ENCODE measurements around the gene HDAC3. TPM values are rescaled to one million over a fixed set of nuclear protein-coding genes. Genes with fewer than 3 reads are reported as not detected.

Gene HDAC3
- total RNA-seq, 1 experiment from 2014 or later, result 54.5 TPM

GRCh38 chr5:141662028-141662427, 25.4 kb upstream of the HDAC3 start:
- no peak for DNase-seq (ENCODE audit: extremely low read depth, low read depth)

GRCh38 chr5:141657937-141658545, 21.4 kb upstream of the HDAC3 start:
- no peak for DNase-seq (ENCODE audit: extremely low read depth, low read depth)

GRCh38 chr5:141657404-141657803, 20.8 kb upstream of the HDAC3 start:
- no peak for DNase-seq (ENCODE audit: extremely low read depth, low read depth)

- no peak for DNase-seq (ENCODE audit: extremely low read depth, low read depth)
Measured at GRCh38 chr5:141656396-141656795, 19.7 kb upstream of the HDAC3 start.

- no peak for DNase-seq (ENCODE audit: extremely low read depth, low read depth)
Measured at GRCh38 chr5:141655020-141655419, 18.4 kb upstream of the HDAC3 start.

GRCh38 chr5:141654298-141654697, 17.6 kb upstream of the HDAC3 start:
- DNase-seq (ENCODE audit: extremely low read depth, low read depth), result no peak

GRCh38 chr5:141651728-141652105, 15.1 kb upstream of the HDAC3 start:
- DNase-seq (ENCODE audit: extremely low read depth, low read depth), result no peak

GRCh38 chr5:141650851-141651727, 14.4 kb upstream of the HDAC3 start, which contains the start of gene FCHSD1:
Gene FCHSD1 (minus strand): TSS chr5:141651418. CDS start chr5:141651368, 50 bp downstream.
- DNase-seq (ENCODE audit: extremely low read depth, low read depth), result peak; percentile 78

- DNase-seq (ENCODE audit: extremely low read depth, low read depth), result no peak
Measured at GRCh38 chr5:141649972-141650371, 13.3 kb upstream of the HDAC3 start.

GRCh38 chr5:141649056-141649688, 12.5 kb upstream of the HDAC3 start:
- no peak for DNase-seq (ENCODE audit: extremely low read depth, low read depth)

GRCh38 chr5:141647851-141648250, 11.2 kb upstream of the HDAC3 start:
- no peak for DNase-seq (ENCODE audit: extremely low read depth, low read depth)

- DNase-seq (ENCODE audit: extremely low read depth, low read depth), result no peak
Measured at GRCh38 chr5:141647242-141647641, 10.6 kb upstream of the HDAC3 start.

- no peak for DNase-seq (ENCODE audit: extremely low read depth, low read depth)
Measured at GRCh38 chr5:141646026-141646425, 9.4 kb upstream of the HDAC3 start.

- peak; percentile 43 for DNase-seq (ENCODE audit: extremely low read depth, low read depth)
Measured at GRCh38 chr5:141641634-141642267, 5.1 kb upstream of the HDAC3 start.

GRCh38 chr5:141640698-141641097, 4.0 kb upstream of the HDAC3 start:
- DNase-seq (ENCODE audit: extremely low read depth, low read depth), result no peak

GRCh38 chr5:141640051-141640415, 3.4 kb upstream of the HDAC3 start:
- DNase-seq (ENCODE audit: extremely low read depth, low read depth), result no peak

- DNase-seq (ENCODE audit: extremely low read depth, low read depth), result no peak
Measured at GRCh38 chr5:141639357-141640050, 2.9 kb upstream of the HDAC3 start.

- DNase-seq (ENCODE audit: extremely low read depth, low read depth), result no peak
Measured at GRCh38 chr5:141638771-141639170, 2.1 kb upstream of the HDAC3 start.

GRCh38 chr5:141637767-141638419, 1.2 kb upstream of the HDAC3 start:
- DNase-seq (ENCODE audit: extremely low read depth, low read depth), result no peak

- DNase-seq (ENCODE audit: extremely low read depth, low read depth), result no peak
Measured at GRCh38 chr5:141637123-141637766, 596 bp upstream of the HDAC3 start.
